ENCODE results near the gene ELF5.

DNA sequence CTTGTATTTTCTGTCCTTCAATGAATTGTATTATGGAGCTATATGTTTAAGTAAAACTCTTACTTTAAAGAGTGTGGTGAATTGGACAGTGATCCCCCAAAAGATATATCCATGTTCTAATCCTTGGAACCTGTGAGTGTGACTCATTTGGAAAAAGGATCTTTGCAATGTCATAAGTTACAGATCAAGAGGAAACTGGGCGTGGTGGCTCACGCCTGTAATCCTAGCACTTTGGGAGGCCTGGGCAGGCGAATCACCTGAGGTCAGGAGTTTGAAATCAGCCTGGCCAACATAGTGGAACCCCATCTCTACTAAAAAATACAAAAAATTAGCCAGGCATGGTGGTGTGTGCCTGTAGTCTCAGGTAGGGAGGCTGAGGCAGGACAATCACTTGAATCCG is 36.7 kb downstream of the ELF5 start:
- no peak for TF ChIP-seq POLR2A (IDR thresholded peaks at IDR 0.05)
- TF ChIP-seq, protein P1, sequence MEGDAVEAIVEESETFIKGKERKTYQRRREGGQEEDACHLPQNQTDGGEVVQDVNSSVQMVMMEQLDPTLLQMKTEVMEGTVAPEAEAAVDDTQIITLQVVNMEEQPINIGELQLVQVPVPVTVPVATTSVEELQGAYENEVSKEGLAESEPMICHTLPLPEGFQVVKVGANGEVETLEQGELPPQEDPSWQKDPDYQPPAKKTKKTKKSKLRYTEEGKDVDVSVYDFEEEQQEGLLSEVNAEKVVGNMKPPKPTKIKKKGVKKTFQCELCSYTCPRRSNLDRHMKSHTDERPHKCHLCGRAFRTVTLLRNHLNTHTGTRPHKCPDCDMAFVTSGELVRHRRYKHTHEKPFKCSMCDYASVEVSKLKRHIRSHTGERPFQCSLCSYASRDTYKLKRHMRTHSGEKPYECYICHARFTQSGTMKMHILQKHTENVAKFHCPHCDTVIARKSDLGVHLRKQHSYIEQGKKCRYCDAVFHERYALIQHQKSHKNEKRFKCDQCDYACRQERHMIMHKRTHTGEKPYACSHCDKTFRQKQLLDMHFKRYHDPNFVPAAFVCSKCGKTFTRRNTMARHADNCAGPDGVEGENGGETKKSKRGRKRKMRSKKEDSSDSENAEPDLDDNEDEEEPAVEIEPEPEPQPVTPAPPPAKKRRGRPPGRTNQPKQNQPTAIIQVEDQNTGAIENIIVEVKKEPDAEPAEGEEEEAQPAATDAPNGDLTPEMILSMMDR (IDR thresholded peaks at IDR 0.05) = no peak
